Measurements from ENCODE around the gene TPK1.
"Not testable (repeated sequence)": the region's sequence is repeated elsewhere in the genome, so short reads cannot be mapped to it uniquely, and the experiment has no call there.

TPK1 gene

GRCh38 chr7:144777005-144777839, 58.6 kb downstream of the TPK1 start:
- no peak for DNase-seq (ENCODE audit: low read depth)

GRCh38 chr7:144776447-144776846, 59.4 kb downstream of the TPK1 start:
- DNase-seq (ENCODE audit: low read depth) = no peak

- DNase-seq (ENCODE audit: low read depth) = no peak
These were observed 60.1 kb downstream of the TPK1 start for GRCh38 chr7:144775749-144776148.

GRCh38 chr7:144771927-144772326, 63.9 kb downstream of the TPK1 start:
- no peak for DNase-seq (ENCODE audit: low read depth)

GRCh38 chr7:144771174-144771573, 64.7 kb downstream of the TPK1 start:
- DNase-seq (ENCODE audit: low read depth) = no peak

DNA sequence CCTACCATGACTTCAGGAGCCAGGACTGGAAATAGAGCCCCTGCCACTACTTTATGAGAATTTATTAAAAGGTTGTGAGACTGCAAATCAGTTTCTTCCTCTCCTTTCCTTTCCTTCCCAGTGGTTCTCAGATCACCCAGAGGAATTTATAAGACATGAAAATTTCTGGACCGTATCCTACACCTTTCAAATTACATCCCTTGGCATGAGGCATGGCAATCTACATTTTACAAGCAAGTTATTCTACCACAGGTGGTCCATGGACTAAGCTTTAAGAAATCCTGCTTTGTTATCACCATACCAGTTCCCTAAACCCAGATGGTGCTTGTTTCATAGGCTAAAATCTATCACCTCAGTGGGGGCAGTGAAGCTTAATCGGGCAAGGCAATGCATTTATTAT, 66.5 kb downstream of the TPK1 start:
- DNase-seq (ENCODE audit: low read depth) = no peak

- no peak for DNase-seq (ENCODE audit: low read depth)
These were observed 67.2 kb downstream of the TPK1 start for GRCh38 chr7:144768633-144769032.

DNA sequence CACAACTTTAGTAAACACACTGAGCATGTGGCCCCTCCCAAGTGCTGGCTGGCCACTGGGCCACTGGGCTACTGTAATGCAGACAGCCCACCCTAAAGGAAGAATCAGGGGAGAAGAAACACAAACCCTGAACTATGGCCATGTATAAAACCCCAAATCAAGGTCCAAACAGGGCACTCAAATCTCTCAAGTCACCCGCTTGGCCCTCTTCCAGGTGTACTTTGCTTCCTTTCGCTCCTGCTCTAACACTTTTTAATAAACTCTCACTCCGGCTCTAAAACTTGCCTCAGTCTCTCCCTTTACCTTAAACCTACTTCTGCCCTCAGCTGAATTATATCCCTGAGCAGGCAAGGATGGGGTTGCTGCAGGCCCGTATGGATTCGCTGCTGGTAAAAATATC, 72.6 kb downstream of the TPK1 start:
- no peak for DNase-seq (ENCODE audit: low read depth)

DNA sequence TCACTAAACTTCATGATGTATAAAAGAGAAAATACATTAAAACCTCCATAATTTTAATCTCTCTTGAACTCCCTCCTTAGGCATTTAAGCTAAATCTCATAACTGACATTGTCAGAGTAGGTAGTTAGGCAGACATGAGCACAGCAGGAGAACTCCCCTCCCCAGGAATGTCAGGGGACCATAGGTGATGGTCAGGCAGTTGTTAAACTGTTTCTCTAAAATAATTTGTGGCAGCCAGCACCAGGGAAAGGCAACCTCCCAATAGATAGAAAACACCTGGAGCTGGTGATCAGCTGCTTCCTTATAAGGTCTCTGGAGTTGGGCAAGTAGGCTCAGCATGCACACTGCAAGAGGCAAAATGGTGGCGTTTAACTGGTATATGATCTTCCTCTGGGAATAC, 73.0 kb downstream of the TPK1 start:
- DNase-seq (ENCODE audit: low read depth) = no peak

DNA sequence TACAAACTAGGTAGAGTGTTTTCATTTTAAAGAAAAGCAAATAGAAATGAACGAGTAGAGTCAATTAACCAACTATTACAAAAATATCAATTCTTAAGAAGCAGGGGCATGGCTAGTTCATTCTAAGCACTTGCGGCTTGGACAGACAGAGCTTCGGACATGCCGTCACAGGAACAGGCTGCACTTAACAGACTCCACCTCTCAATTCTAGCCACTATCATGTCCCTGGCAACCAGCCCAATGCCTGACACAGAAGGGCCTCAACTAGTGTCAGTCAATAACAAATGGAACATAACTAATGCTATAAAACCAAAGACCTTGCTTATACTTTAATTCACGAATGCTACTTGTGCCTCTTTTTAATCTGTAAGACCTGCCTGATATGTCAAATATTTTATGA, 74.4 kb downstream of the TPK1 start:
- no peak for DNase-seq (ENCODE audit: low read depth)

- DNase-seq (ENCODE audit: low read depth) = no peak
These were observed 76.2 kb downstream of the TPK1 start for GRCh38 chr7:144759653-144760052.

DNA sequence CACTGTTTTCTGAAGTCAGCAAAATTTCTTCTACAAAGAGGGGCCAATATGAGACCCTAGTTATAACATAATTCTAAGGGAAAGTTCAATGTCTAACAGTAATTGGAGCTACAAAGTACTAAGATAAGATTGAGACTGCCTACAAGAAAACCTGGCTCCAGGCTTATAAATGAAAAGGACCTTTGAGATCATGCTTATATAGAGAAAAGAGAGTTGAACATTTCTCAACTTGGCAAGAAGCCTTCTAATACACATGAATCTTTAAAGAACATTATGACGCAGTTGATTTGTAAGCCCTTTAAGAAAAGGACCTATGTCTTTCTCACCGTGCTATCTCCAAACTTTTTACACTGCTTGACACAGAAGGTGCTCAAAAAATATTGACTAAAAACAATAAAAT, 87.9 kb downstream of the TPK1 start:
- DNase-seq (ENCODE audit: low read depth) = peak; percentile 1

GRCh38 chr7:144738708-144739314, 97.0 kb downstream of the TPK1 start:
- peak; percentile 38 for DNase-seq (ENCODE audit: low read depth)

DNA sequence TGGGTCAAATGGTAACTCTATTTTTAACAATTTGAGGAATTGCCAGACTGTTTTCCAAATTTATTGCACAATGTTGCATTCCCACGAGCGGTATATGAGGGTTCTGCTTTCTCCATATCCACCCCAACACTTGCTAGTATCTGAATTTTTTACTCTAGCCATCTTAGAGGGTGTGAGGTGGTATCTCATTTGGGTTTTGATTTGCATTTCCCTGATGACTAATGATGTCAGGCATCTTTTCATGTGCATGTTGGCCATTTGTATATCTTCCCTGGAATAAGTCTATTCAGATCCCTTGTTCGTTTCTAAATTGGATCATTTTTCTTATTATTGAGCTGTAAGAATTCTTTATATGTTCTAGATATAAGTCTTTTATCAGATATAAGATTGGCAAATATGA, 97.7 kb downstream of the TPK1 start:
- DNase-seq (ENCODE audit: low read depth) = no peak

DNA sequence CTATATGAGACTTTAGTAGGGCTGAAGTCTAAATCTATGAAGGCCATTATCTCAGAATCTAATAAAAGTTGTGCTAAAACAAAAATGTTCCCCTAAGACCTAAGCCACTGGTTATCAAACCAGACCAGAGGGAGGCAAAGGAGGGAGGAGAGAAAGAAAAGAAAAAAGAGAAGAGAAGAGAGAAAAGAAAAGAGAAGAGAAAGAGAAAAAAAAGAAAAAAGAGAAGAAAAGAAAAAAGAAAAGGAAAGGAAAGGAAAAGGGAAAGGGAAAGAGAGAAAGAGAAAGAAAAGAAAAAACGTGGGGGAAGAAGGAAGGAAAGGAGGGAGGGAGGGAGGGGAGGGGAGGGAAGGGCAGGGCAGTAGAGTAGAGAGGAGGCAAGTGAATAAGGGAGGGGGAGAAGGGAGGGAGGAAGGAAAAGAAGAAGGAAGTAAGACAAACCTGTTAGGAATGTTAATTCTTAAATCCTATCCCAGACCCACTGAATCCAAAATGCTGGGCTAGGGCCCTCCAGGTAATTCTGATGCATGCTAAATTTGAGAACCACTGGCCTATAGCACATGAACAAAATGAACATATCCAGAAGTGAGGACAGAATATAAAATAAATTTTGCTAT, 98.9 kb downstream of the TPK1 start:
- no peak for DNase-seq (ENCODE audit: low read depth)

GRCh38 chr7:144735505-144736276, 100.2 kb downstream of the TPK1 start:
- no peak for DNase-seq (ENCODE audit: low read depth)

- DNase-seq (ENCODE audit: low read depth) = no peak
These were observed 104.0 kb downstream of the TPK1 start for GRCh38 chr7:144731661-144732351.

DNA sequence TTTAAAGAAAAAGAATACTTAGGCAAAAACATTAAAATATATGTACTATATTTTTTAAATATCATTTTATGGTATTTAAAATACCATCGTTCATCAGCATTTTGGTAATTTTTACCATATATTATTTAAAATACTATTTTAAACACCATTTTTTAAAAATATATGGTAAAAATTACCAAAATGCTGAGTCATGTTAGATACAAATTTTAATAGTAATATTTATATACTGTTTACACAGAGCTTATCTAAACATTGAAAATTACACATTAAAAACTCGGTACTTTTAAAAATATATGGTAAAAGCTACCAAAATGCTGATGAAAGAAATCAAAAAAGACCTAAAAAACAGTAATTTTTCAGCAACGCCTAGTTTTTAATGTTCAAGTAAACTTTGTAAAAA, 105.6 kb downstream of the TPK1 start:
- no peak for DNase-seq (ENCODE audit: low read depth)

DNA sequence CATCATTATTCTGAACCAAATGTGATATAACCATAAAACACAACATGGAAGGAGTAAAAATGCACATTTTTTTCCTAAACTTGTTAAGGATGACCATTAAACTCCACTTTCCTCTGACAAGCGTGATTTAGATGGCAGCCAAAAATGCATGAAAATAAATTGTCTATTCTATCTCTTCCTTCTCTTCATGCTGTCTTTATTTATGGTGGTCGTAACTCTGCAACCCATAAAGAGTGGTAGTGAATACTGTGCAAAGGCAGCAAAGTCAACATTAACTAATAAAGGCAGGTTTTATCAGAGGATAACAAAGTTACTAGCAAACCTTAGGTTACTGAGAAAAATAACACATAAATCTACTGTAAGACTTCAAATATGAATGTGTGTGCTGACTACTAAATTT, 106.6 kb downstream of the TPK1 start:
- DNase-seq (ENCODE audit: low read depth) = no peak

GRCh38 chr7:144728551-144728950, 107.3 kb downstream of the TPK1 start:
- no peak for DNase-seq (ENCODE audit: low read depth)

DNA sequence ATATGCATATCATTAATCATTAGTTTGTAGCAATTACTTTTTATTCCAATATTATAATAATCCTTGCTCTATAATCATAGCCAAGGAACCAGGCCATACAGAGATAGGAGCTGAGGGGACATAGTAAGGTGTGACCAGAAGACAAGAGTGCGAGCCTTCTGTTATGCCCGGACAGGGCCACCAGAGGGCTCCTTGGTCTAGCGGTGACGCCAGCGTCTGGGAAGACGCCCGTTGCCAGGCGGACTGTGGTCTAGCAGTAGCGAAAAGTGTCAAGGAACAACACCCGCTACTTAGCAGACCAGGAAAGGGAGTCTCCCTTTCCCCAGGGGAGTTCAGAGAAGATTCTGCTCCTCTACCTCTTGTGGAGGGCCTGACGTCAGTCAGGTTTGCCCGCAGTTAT, 109.0 kb downstream of the TPK1 start:
- not testable (repeated sequence) for DNase-seq (ENCODE audit: low read depth)

GRCh38 chr7:144725070-144725469, 110.8 kb downstream of the TPK1 start:
- no peak for DNase-seq (ENCODE audit: low read depth)

Data from iris pigment epithelial cell (primary cell).